ENCODE results near the gene ACKR1.

ACKR1 gene

GRCh38 chr1:159204161-159205141, at the start of gene ACKR1:
ACKR1 (plus strand) TSS chr1:159204875; CDS start chr1:159204960, 85 bp downstream.
- Mint-ChIP-seq H3K36me3 (no peaks in the 10 kb centered on the region), H3K9me3 (no peaks in the 10 kb centered on the region), H3K27me3 (peaks cover 40% of the 10 kb centered on the region), H3K27ac (no peak within 1 kb of the TSS), H3K4me3 (no peak within 1 kb of the TSS), H3K4me1 (peaks cover 5% of the 10 kb centered on the region)

- H3K4me3 Mint-ChIP-seq = no peak overlapping the region
- H3K27me3 Mint-ChIP-seq = peaks cover 27% of the 10 kb centered on the region
- H3K4me1 Mint-ChIP-seq = peaks cover 5% of the 10 kb centered on the region
- no peaks in the 10 kb centered on the region for H3K9me3 Mint-ChIP-seq
- H3K27ac Mint-ChIP-seq = no peak overlapping the region
- H3K36me3 Mint-ChIP-seq = no peaks in the 10 kb centered on the region
Measured at GRCh38 chr1:159161001-159161718, 43.5 kb upstream of the ACKR1 start.

GRCh38 chr1:159161719-159162026, 43.0 kb upstream of the ACKR1 start:
- Mint-ChIP-seq H3K4me3 (no peak overlapping the region), H3K27me3 (peaks cover 29% of the 10 kb centered on the region), H3K36me3 (no peaks in the 10 kb centered on the region), H3K4me1 (peaks cover 5% of the 10 kb centered on the region), H3K27ac (no peak overlapping the region), H3K9me3 (no peaks in the 10 kb centered on the region)

- H3K36me3 Mint-ChIP-seq = no peaks in the 10 kb centered on the region
- peaks cover 5% of the 10 kb centered on the region for H3K4me1 Mint-ChIP-seq
- no peak overlapping the region for H3K4me3 Mint-ChIP-seq
- no peaks in the 10 kb centered on the region for H3K9me3 Mint-ChIP-seq
- peaks cover 24% of the 10 kb centered on the region for H3K27me3 Mint-ChIP-seq
- H3K27ac Mint-ChIP-seq = no peak overlapping the region
Measured at GRCh38 chr1:159162516-159163265, 42.0 kb upstream of the ACKR1 start.

GRCh38 chr1:159163614-159164228, 41.0 kb upstream of the ACKR1 start:
- Mint-ChIP-seq H3K4me3 (no peak overlapping the region), H3K27ac (no peak overlapping the region), H3K27me3 (peaks cover 27% of the 10 kb centered on the region), H3K36me3 (no peaks in the 10 kb centered on the region), H3K9me3 (no peaks in the 10 kb centered on the region), H3K4me1 (peaks cover 5% of the 10 kb centered on the region)

- peaks cover 10% of the 10 kb centered on the region for H3K4me1 Mint-ChIP-seq
- H3K9me3 Mint-ChIP-seq = no peaks in the 10 kb centered on the region
- no peak overlapping the region for H3K27ac Mint-ChIP-seq
- no peak overlapping the region for H3K4me3 Mint-ChIP-seq
- H3K27me3 Mint-ChIP-seq = peaks cover 37% of the 10 kb centered on the region
- H3K36me3 Mint-ChIP-seq = no peaks in the 10 kb centered on the region
Measured at GRCh38 chr1:159168043-159168442, 36.6 kb upstream of the ACKR1 start.

GRCh38 chr1:159170639-159171038, 34.0 kb upstream of the ACKR1 start:
- H3K4me3 Mint-ChIP-seq = peak overlapping the region; percentile 28
- H3K36me3 Mint-ChIP-seq = no peaks in the 10 kb centered on the region
- peaks cover 10% of the 10 kb centered on the region for H3K4me1 Mint-ChIP-seq

GRCh38 chr1:159171254-159171687, 33.4 kb upstream of the ACKR1 start, which contains the start of gene CADM3:
CADM3 (plus strand) TSS chr1:159171615; CDS start chr1:159171766, 151 bp downstream.
- H3K4me1 Mint-ChIP-seq = peaks cover 10% of the 10 kb centered on the region
- H3K9me3 Mint-ChIP-seq = no peaks in the 10 kb centered on the region
- peaks cover 45% of the 10 kb centered on the region for H3K27me3 Mint-ChIP-seq
- H3K4me3 Mint-ChIP-seq = peak within 1 kb of the TSS; percentile 28
- H3K36me3 Mint-ChIP-seq = no peaks in the 10 kb centered on the region
- no peak within 1 kb of the TSS for H3K27ac Mint-ChIP-seq

More at GRCh38 chr1:159170639-159171038, 34.0 kb upstream of the ACKR1 start:
- no peaks in the 10 kb centered on the region for H3K9me3 Mint-ChIP-seq
- H3K27ac Mint-ChIP-seq = no peak overlapping the region
- H3K27me3 Mint-ChIP-seq = peaks cover 45% of the 10 kb centered on the region

GRCh38 chr1:159171688-159172501, 32.8 kb upstream of the ACKR1 start:
- Mint-ChIP-seq H3K36me3 (no peaks in the 10 kb centered on the region), H3K27me3 (peaks cover 43% of the 10 kb centered on the region), H3K4me3 (no peak overlapping the region), H3K9me3 (peaks cover under 1% of the 10 kb centered on the region), H3K4me1 (peaks cover 10% of the 10 kb centered on the region), H3K27ac (no peak overlapping the region)

GRCh38 chr1:159172614-159173291, 31.9 kb upstream of the ACKR1 start:
- Mint-ChIP-seq H3K27me3 (peaks cover 41% of the 10 kb centered on the region), H3K4me3 (no peak overlapping the region), H3K4me1 (peaks cover 10% of the 10 kb centered on the region), H3K36me3 (no peaks in the 10 kb centered on the region), H3K27ac (no peak overlapping the region), H3K9me3 (peaks cover 7% of the 10 kb centered on the region)

GRCh38 chr1:159173320-159173719, 31.4 kb upstream of the ACKR1 start:
- Mint-ChIP-seq H3K27ac (no peak overlapping the region), H3K27me3 (peaks cover 38% of the 10 kb centered on the region), H3K36me3 (no peaks in the 10 kb centered on the region), H3K9me3 (peaks cover 7% of the 10 kb centered on the region), H3K4me1 (peaks cover 10% of the 10 kb centered on the region), H3K4me3 (no peak overlapping the region)

- H3K4me1 Mint-ChIP-seq = peaks cover 9% of the 10 kb centered on the region
- no peak overlapping the region for H3K4me3 Mint-ChIP-seq
- no peak overlapping the region for H3K27ac Mint-ChIP-seq
- peaks cover 7% of the 10 kb centered on the region for H3K9me3 Mint-ChIP-seq
- H3K36me3 Mint-ChIP-seq = no peaks in the 10 kb centered on the region
- H3K27me3 Mint-ChIP-seq = peaks cover 38% of the 10 kb centered on the region
Measured at GRCh38 chr1:159175571-159175970, 29.1 kb upstream of the ACKR1 start.

GRCh38 chr1:159177272-159177907, 27.3 kb upstream of the ACKR1 start:
- Mint-ChIP-seq H3K27ac (no peak overlapping the region), H3K9me3 (peaks cover 7% of the 10 kb centered on the region), H3K27me3 (peaks cover 38% of the 10 kb centered on the region), H3K36me3 (no peaks in the 10 kb centered on the region), H3K4me1 (no peaks in the 10 kb centered on the region), H3K4me3 (no peak overlapping the region)
